HUES6 (cell line): ENCODE data around the gene RSPH1.

Experiments
- H3K27ac ChIP-seq: 2 replicates; pipeline ENCODE4 v1.7.0; 2013; ENCODE audit warnings: low read depth, mild to moderate bottlenecking, low read length, inconsistent platforms
- H3K27me3 ChIP-seq: 2 replicates; pipeline ENCODE4 v1.6.1; 2013; ENCODE audit warnings: low read length; ENCODE audit not compliant: control insufficient read depth, insufficient read depth
- H3K36me3 ChIP-seq: 2 replicates; pipeline ENCODE4 v1.6.1; 2013; ENCODE audit warnings: low read length; ENCODE audit not compliant: control insufficient read depth, insufficient read depth
- H3K4me1 ChIP-seq: 2 replicates; pipeline ENCODE4 v1.6.1; 2013; ENCODE audit warnings: low read length; ENCODE audit not compliant: control insufficient read depth, insufficient read depth
- H3K4me3 ChIP-seq: 2 replicates; pipeline ENCODE4 v1.5.1; 2013; ENCODE audit warnings: low read depth, low read length
- H3K9ac ChIP-seq: one replicate; pipeline ENCODE4 v1.6.1; 2013; ENCODE audit warnings: mild to moderate bottlenecking, low read length
- H3K9me3 ChIP-seq: 2 replicates; pipeline ENCODE4 v1.6.1; 2013; ENCODE audit warnings: low read depth, low read length; ENCODE audit not compliant: control insufficient read depth, insufficient read depth

RSPH1 gene

GRCh38 chr21:42521805-42522204 lies 25.8 kb upstream of the RSPH1 start:
- Histone ChIP-seq H3K36me3 (peaks cover 24% of the 10 kb centered on the region), H3K27ac (no peak overlapping the region), H3K4me1 (peaks cover 32% of the 10 kb centered on the region), H3K27me3 (no peaks in the 10 kb centered on the region), H3K9ac (no peak overlapping the region), H3K4me3 (no peak overlapping the region), H3K9me3 (no peaks in the 10 kb centered on the region)

DNA sequence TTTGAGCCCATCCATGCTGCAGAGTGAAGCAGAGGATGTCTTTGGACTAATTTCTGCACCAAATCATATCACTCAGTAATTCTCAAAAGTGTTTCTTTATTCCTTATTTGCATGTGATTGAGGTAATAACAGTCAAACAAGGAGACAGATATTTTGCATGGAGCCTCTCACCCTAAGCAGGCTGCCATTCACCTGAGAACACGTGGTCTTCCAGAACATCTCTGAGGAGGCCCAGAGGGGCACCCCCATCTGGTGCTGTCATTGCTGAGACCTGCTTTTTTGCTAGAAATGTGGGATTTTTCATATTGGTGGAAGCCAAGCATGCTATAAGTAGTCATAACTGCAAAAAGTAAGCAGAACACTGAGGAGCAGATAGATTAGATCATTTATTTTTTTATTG lies 25.4 kb upstream of the RSPH1 start:
- no peak overlapping the region for H3K4me3 ChIP-seq
- H3K9me3 ChIP-seq: no peaks in the 10 kb centered on the region
- no peak overlapping the region for H3K9ac ChIP-seq
- H3K4me1 ChIP-seq: peaks cover 36% of the 10 kb centered on the region
- H3K27ac ChIP-seq: no peak overlapping the region
- H3K36me3 ChIP-seq: peaks cover 25% of the 10 kb centered on the region
- H3K27me3 ChIP-seq: no peaks in the 10 kb centered on the region

- no peak overlapping the region for H3K4me3 ChIP-seq
- H3K4me1 ChIP-seq: peaks cover 42% of the 10 kb centered on the region
- no peak overlapping the region for H3K27ac ChIP-seq
- no peaks in the 10 kb centered on the region for H3K9me3 ChIP-seq
- no peak overlapping the region for H3K9ac ChIP-seq
- peaks cover 25% of the 10 kb centered on the region for H3K36me3 ChIP-seq
- H3K27me3 ChIP-seq: no peaks in the 10 kb centered on the region
Observed at GRCh38 chr21:42520628-42521253, 24.7 kb upstream of the RSPH1 start.

DNA sequence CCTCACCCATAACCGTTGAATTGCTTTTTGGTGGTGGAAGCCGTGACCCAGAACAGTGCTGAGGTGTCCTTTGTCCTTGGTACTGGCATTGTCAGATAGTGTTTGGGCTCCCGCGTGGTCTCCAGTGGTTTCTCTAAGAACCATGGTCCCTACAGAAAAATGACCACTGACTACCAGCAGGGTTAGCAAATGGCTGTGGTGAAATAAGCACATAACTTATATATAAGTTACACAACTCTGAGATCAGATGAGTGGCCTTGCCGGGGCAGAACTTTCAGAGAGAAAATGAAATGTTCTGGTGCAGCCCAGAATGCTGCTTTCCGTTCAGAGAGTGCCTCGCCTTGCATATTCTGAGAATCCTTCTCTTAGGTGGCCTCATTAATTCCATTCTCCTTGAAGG lies 22.6 kb upstream of the RSPH1 start:
- no peak overlapping the region for H3K4me3 ChIP-seq
- H3K4me1 ChIP-seq: peaks cover 31% of the 10 kb centered on the region
- no peaks in the 10 kb centered on the region for H3K9me3 ChIP-seq
- H3K36me3 ChIP-seq: peaks cover 25% of the 10 kb centered on the region
- H3K9ac ChIP-seq: no peak overlapping the region
- H3K27me3 ChIP-seq: no peaks in the 10 kb centered on the region
- H3K27ac ChIP-seq: no peak overlapping the region

GRCh38 chr21:42518215-42518614 lies 22.2 kb upstream of the RSPH1 start:
- Histone ChIP-seq H3K36me3 (peaks cover 25% of the 10 kb centered on the region), H3K9me3 (no peaks in the 10 kb centered on the region), H3K4me1 (peaks cover 27% of the 10 kb centered on the region), H3K27me3 (no peaks in the 10 kb centered on the region), H3K4me3 (no peak overlapping the region), H3K27ac (no peak overlapping the region), H3K9ac (no peak overlapping the region)

DNA sequence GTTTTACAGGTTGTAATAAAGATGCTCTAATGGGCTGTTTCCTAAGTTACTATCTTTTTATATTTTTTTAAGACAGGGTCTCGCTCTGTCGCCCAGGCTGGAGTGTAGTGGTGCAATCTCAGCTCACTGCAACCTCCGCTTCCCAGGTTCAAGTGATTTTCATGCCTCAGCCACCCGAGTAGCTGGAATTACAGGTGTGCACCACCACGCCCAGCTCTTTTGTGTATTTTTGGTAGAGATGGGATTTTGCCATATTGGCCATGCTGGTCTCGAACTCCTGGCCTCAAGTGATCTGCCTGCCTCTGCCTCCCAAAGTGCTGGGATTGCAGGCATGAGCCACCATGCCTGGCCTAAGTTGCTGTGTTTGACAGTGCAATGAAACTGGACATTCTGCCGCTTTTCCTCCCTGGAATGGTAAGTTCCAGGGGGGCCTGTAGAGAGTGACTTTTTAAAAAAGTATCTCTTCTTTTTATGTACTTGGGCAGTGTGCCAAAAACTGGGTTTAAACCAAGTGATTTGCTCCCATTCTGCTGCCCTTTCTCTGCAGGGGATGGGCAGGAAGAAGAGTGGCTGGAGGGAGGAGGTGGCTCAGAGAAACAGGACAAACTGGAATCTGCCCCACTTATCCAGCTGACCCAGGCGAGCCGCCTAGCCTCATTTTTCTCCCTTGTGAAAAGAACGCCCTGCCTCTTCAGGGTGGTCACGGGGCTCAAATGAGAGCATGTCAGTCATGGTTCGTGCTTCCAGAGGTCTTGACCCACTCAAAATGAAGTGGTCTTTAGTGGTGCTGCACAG lies 19.9 kb upstream of the RSPH1 start:
- Histone ChIP-seq H3K27ac (no peak overlapping the region), H3K4me3 (no peak overlapping the region; the same call in 1 of the 2 replicates), H3K9me3 (no peaks in the 10 kb centered on the region), H3K27me3 (0 out of 2 replicates have a peak, but pooled peaks cover 6% of the 10 kb centered on the region), H3K4me1 (peaks cover 33% of the 10 kb centered on the region), H3K36me3 (peaks cover 20% of the 10 kb centered on the region), H3K9ac (no peak overlapping the region)

DNA sequence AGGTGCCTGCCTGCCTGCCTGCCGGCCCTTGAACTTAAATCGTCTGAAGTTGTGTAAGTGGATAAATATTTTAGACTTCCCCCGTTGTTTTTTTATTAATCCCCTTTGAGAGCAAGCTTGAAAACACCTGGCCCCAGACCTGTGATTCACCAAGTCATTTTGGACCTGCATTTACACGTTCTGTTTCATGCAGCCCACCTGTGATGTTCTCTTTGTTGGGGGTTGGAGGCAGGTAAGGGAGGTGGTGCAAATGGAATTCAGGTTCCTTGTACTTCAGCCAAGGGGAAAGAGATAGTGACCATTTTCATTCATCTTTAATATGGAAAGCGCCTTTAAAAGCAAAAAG lies 18.8 kb upstream of the RSPH1 start:
- H3K27me3 ChIP-seq: 0 out of 2 replicates have a peak, but pooled peaks cover 6% of the 10 kb centered on the region
- peaks cover 18% of the 10 kb centered on the region for H3K36me3 ChIP-seq
- no peaks in the 10 kb centered on the region for H3K9me3 ChIP-seq
- H3K9ac ChIP-seq: peak overlapping the region; percentile 73
- H3K4me3 ChIP-seq: peak overlapping the region; percentile 80
- H3K4me1 ChIP-seq: peaks cover 33% of the 10 kb centered on the region
- peak overlapping the region; percentile 57 for H3K27ac ChIP-seq

DNA sequence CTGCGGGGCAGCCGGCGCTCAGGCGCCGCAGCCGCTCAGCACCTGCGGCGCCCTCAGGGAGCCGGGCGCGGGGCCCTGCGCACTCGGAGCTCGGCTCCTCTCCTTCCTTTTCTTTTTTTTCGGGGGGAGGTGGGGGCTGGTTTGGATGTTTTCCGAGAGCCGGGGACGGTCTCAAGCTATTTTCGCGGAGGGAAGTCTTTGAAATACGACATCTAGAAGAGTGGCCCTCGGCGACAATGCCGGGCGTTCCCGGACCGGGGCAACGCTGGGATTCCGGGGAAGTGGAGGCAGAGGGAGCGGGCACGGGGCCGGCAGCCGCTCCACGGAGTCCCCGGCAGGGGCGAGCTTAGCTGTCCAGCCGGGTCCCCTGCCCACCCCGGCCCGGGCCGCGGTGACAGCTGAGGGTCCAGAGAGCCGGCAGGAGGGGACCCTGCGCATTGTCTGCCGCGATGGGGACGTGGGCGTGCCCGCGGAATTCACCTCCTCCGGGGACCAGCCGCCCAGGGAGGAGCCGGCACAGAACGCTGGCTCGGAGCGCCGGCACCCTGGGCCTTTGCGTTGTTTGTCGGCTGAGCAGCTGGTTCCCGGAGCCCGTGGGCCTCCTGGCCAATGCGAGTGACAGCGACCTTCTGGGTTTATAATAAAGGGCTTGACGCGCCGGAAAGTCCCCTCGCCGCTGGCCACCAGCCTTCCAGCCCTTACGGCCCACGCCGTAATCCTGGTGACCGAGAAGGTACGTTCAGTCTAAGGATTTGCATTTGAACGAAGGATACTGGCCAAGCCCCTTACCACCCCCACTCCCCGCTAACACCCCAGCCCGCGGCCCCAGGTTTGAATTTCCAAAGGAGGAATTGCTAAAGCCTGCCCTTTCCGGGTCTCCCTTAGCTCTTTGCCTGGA lies 18.2 kb upstream of the RSPH1 start:
- Histone ChIP-seq H3K27ac (peak overlapping the region; percentile 57), H3K4me3 (peak overlapping the region; percentile 80), H3K9ac (peak overlapping the region; percentile 73)

DNA sequence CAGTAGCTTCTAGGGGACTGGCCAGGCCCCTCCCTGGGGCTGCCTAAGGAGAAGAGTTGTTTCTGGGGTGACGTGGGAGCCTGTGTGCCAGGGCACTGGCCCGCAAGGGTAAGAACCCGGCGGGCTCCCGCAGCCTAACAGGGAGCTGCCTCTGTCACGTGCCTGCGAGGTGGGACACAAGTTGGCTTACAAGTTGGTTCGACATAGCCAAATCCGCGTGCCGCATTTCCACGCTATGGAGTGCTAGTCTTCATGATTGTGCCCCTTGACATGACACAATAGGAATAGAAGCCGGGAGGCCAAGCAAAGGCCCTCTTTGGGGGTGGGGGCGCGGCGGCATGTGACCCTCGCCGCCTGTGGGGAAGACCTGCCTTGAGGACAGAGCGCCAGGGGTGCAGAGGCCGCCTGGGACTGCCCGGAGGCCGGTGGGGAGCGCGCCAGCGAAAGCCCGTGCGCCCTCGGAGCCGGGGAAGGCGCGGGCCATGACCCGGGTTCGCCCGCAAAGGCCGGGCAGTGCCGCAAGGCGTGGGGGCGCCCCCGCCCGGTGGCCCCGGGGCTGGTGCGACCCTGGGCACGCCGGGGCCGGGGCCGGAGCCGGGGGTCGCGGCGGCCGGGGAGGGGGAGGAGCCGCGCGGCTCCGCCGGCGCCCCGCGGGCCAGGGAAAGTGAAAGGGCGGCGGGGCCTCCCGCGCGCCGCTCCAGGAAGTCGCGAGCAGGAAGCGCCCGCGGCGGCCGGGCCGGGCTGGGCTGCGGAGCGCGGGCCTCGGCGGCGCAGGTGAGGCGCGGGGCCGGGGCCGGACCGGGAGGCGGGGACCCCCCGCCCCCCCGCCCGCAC lies 17.3 kb upstream of the RSPH1 start, which contains the start of gene SLC37A1:
Gene SLC37A1, plus strand, starts transcription at position 702 of the 834 bp plus-strand sequence. CDS start 4,603 bp downstream, outside the sequence.
- Histone ChIP-seq H3K27ac (peak within 1 kb of the TSS; percentile 57), H3K9ac (peak within 1 kb of the TSS; percentile 58), H3K27me3 (0 out of 2 replicates have a peak, but pooled peaks cover 6% of the 10 kb centered on the region), H3K4me1 (peaks cover 33% of the 10 kb centered on the region), H3K4me3 (peak within 1 kb of the TSS; percentile 80), H3K9me3 (no peaks in the 10 kb centered on the region), H3K36me3 (peaks cover 4% of the 10 kb centered on the region)

More for the DNA sequence above, 18.2 kb upstream of the RSPH1 start:
- Histone ChIP-seq H3K9me3 (no peaks in the 10 kb centered on the region), H3K27me3 (0 out of 2 replicates have a peak, but pooled peaks cover 6% of the 10 kb centered on the region), H3K36me3 (peaks cover 12% of the 10 kb centered on the region), H3K4me1 (peaks cover 33% of the 10 kb centered on the region)
